ENCODE measurements around the gene TEFM. TPM values are rescaled to one million over a fixed set of nuclear protein-coding genes. Genes with fewer than 3 reads are reported as not detected.
A peak's percentile ranks its signal among the peaks of the same experiment; 100 is the strongest.

The TEFM gene
- total RNA-seq = 10 to 100 TPM in 3 of 4 donors, 1 to 10 TPM in 1; 9.4 to 21.8 (median 12.4) TPM

- Histone ChIP-seq H3K27ac (peak within 1 kb of the TSS; percentile 63 to 90 (median 86)), H3K27me3 (no peaks in the 10 kb centered on the region), H3K36me3 (peaks cover 0 to 29% (median 0%) of the 10 kb centered on the region in 3 donors), H3K9me3 (no peaks in the 10 kb centered on the region), H3K4me1 (peaks cover 0 to 35% (median 15%) of the 10 kb centered on the region in 4 donors), H3K4me3 (peak within 1 kb of the TSS; percentile 66 to 90 (median 71))
- peak in 1 of 5 experiments; percentile 27 for TF ChIP-seq CTCF (IDR thresholded peaks at IDR 0.05)
- no peak for TF ChIP-seq POLR2A (IDR thresholded peaks at IDR 0.05)
- TF ChIP-seq EP300 (IDR thresholded peaks at IDR 0.05) = peak; percentile 52 to 87
- peak; percentile 68 to 82 for DNase-seq (ENCODE audit: low spot score in 2 of 2)
- WGBS, 2 donors = 0 to 1% methylated on average over 19 to 44 of the region's 47 CpGs
Observed at GRCh38 chr17:30906101-30906911, at the start of gene TEFM. Gene TEFM, minus strand, starts transcription at chr17:30906238. Its CDS starts 40 bp downstream, at chr17:30906198.

GRCh38 chr17:30954046-30954830 lies 48.2 kb upstream of the TEFM start:
- no peak for DNase-seq (ENCODE audit: low spot score in 2 of 2)
- TF ChIP-seq POLR2A (IDR thresholded peaks at IDR 0.05) (no peak), EP300 (IDR thresholded peaks at IDR 0.05) (peak in 1 of 2 donors; percentile 55), CTCF (IDR thresholded peaks at IDR 0.05) (no peak)
- Histone ChIP-seq H3K27me3 (no peaks in the 10 kb centered on the region), H3K27ac (peak overlapping the region in 3 of 4 donors; percentile 10 to 69 (median 49)), H3K9me3 (no peaks in the 10 kb centered on the region), H3K4me1 (peaks cover 0 to 20% (median 4%) of the 10 kb centered on the region in 4 donors), H3K36me3 (no peaks in the 10 kb centered on the region), H3K4me3 (peak overlapping the region in 1 of 4 donors; percentile 29)
- WGBS, 2 donors = 64 to 79% methylated on average over 6 of the region's 6 CpGs

GRCh38 chr17:30952638-30953393 lies 46.8 kb upstream of the TEFM start:
- H3K4me3 ChIP-seq = no peak overlapping the region
- TF ChIP-seq EP300 (IDR thresholded peaks at IDR 0.05) = peak in 1 of 2 donors; percentile 40
- TF ChIP-seq POLR2A (IDR thresholded peaks at IDR 0.05) = no peak
- no peaks in the 10 kb centered on the region for H3K36me3 ChIP-seq
- H3K9me3 ChIP-seq = no peaks in the 10 kb centered on the region
- no peak for DNase-seq (ENCODE audit: low spot score in 2 of 2)
- H3K27me3 ChIP-seq = no peaks in the 10 kb centered on the region
- 83 to 85% methylated on average over 9 of the region's 9 CpGs for WGBS, 2 donors
- H3K4me1 ChIP-seq = peaks cover 0 to 18% (median 4%) of the 10 kb centered on the region in 4 donors
- H3K27ac ChIP-seq = peak overlapping the region in 2 of 4 donors; percentile 49 to 54

- no peak for TF ChIP-seq POLR2A (IDR thresholded peaks at IDR 0.05)
- peak in 1 of 2 donors; percentile 67 for TF ChIP-seq EP300 (IDR thresholded peaks at IDR 0.05)
- TF ChIP-seq CTCF (IDR thresholded peaks at IDR 0.05) = no peak
- no peaks in the 10 kb centered on the region for H3K36me3 ChIP-seq
- peak overlapping the region in 2 of 4 donors; percentile 13 to 64 for H3K27ac ChIP-seq
- H3K4me3 ChIP-seq = no peak overlapping the region
- H3K4me1 ChIP-seq = peaks cover 0 to 3% (median 0%) of the 10 kb centered on the region in 4 donors
- peak; percentile 32 to 69 for DNase-seq (ENCODE audit: low spot score in 2 of 2)
- WGBS, 2 donors = 61 to 64% methylated on average over 9 of the region's 9 CpGs
- H3K9me3 ChIP-seq = no peaks in the 10 kb centered on the region
- H3K27me3 ChIP-seq = no peaks in the 10 kb centered on the region
Observed at GRCh38 chr17:30950669-30951399, 44.8 kb upstream of the TEFM start.
